Calu3 (cell line): ENCODE measurements around the gene SPRYD4. TPM values are rescaled to one million over a fixed set of nuclear protein-coding genes. Genes with fewer than 3 reads are reported as not detected.
"Not testable (repeated sequence)": the region's sequence is repeated elsewhere in the genome, so short reads cannot be mapped to it uniquely, and the experiment has no call there.

Experiments used
- BruUV-seq: library from RNA; stranded (reverse); fragments of 400-500 nt; replicated peaks from 2 replicates; lab custom pipeline; 2021; lab: Mats Ljungman, UMichigan
- CTCF ChIA-PET: fragments of 300-600 bp; sonication (Branson Sonifier 250); formaldehyde crosslinking; loops from one replicate; lab custom pipeline; 2022; ENCODE audit warnings: antibody characterized with exemption; lab: Charles Lee
- DNase-seq: peaks from one replicate; pipeline ENCODE4 v3.0.0; 2022
- H3K27ac Mint-ChIP-seq: one replicate; pipeline ENCODE4 v1.8.0; 2022; ENCODE audit warnings: mixed read lengths; ENCODE audit not compliant: unreplicated experiment
- H3K27me3 Mint-ChIP-seq: one replicate; pipeline ENCODE4 v1.8.0; 2022; ENCODE audit warnings: mixed read lengths; ENCODE audit not compliant: unreplicated experiment
- H3K36me3 Mint-ChIP-seq: one replicate; pipeline ENCODE4 v1.8.0; 2022; ENCODE audit warnings: mild to moderate bottlenecking, moderate library complexity, mixed read lengths; ENCODE audit not compliant: insufficient read depth, unreplicated experiment
- H3K4me1 Mint-ChIP-seq: one replicate; pipeline ENCODE4 v1.8.0; 2022; ENCODE audit warnings: mild to moderate bottlenecking, low read depth, mixed read lengths; ENCODE audit not compliant: unreplicated experiment
- H3K4me3 Mint-ChIP-seq: one replicate; pipeline ENCODE4 v1.8.0; 2022; ENCODE audit warnings: mild to moderate bottlenecking, low read depth, moderate library complexity, mixed read lengths; ENCODE audit not compliant: unreplicated experiment
- H3K9me3 Mint-ChIP-seq: one replicate; pipeline ENCODE4 v1.8.0; 2022; ENCODE audit warnings: low read depth, mixed read lengths; ENCODE audit not compliant: unreplicated experiment
- CTCF ChIP-seq: fragments of 200-600 bp; IDR thresholded peaks from one replicate; pipeline ENCODE4 v1.8.0; 2022; ENCODE audit warnings: antibody characterized with exemption; ENCODE audit not compliant: unreplicated experiment
- intact Hi-C: fragments of 100-400 bp; cut with micrococcal nuclease; formaldehyde crosslinking; loops from one replicate; pipeline ENCODE4 v1.10.0; 2022; ENCODE audit not compliant: unreplicated experiment
- total RNA-seq: library from RNA; stranded (reverse); gene quantifications from 2 replicates; pipeline ENCODE4 v1.2.3, GENCODE V29; 2022

SPRYD4 gene
- total RNA-seq, 1 experiment from 2014 or later = 6.1 TPM

GRCh38 chr12:56431288-56431687 lies 37.1 kb upstream of the SPRYD4 start:
- CTCF ChIA-PET = no interaction called here
- no TSS peak for BruUV-seq
- intact Hi-C loops = no loop called here

GRCh38 chr12:56431850-56432249 lies 36.5 kb upstream of the SPRYD4 start:
- no TSS peak for BruUV-seq

More at GRCh38 chr12:56431288-56431687, 37.1 kb upstream of the SPRYD4 start:
- H3K9me3 Mint-ChIP-seq = no peaks in the 10 kb centered on the region
- no peak for DNase-seq
- H3K4me3 Mint-ChIP-seq = no peak overlapping the region
- no peak overlapping the region for H3K27ac Mint-ChIP-seq
- H3K36me3 Mint-ChIP-seq = peaks cover 32% of the 10 kb centered on the region
- H3K4me1 Mint-ChIP-seq = no peaks in the 10 kb centered on the region
- no peaks in the 10 kb centered on the region for H3K27me3 Mint-ChIP-seq
- no peak for TF ChIP-seq CTCF

GRCh38 chr12:56434828-56435227 lies 33.5 kb upstream of the SPRYD4 start:
- BruUV-seq = no TSS peak
- Mint-ChIP-seq H3K27me3 (no peaks in the 10 kb centered on the region), H3K4me3 (no peak overlapping the region), H3K9me3 (no peaks in the 10 kb centered on the region), H3K4me1 (no peaks in the 10 kb centered on the region), H3K27ac (no peak overlapping the region), H3K36me3 (peaks cover 16% of the 10 kb centered on the region)
- intact Hi-C loops = no loop called here
- CTCF ChIA-PET = no interaction called here
- no peak for DNase-seq
- TF ChIP-seq CTCF = no peak

More at GRCh38 chr12:56431850-56432249, 36.5 kb upstream of the SPRYD4 start:
- peaks cover 32% of the 10 kb centered on the region for H3K36me3 Mint-ChIP-seq
- no peak for TF ChIP-seq CTCF
- intact Hi-C loops = no loop called here
- no peak for DNase-seq
- no peaks in the 10 kb centered on the region for H3K4me1 Mint-ChIP-seq
- no peaks in the 10 kb centered on the region for H3K9me3 Mint-ChIP-seq
- no peaks in the 10 kb centered on the region for H3K27me3 Mint-ChIP-seq
- H3K4me3 Mint-ChIP-seq = no peak overlapping the region
- no peak overlapping the region for H3K27ac Mint-ChIP-seq
- CTCF ChIA-PET = no interaction called here

GRCh38 chr12:56437430-56438176 lies 30.8 kb upstream of the SPRYD4 start:
- no TSS peak for BruUV-seq
- Mint-ChIP-seq H3K36me3 (peaks cover 6% of the 10 kb centered on the region), H3K9me3 (no peaks in the 10 kb centered on the region), H3K4me3 (no peak overlapping the region), H3K27ac (no peak overlapping the region), H3K4me1 (peaks cover 6% of the 10 kb centered on the region), H3K27me3 (no peaks in the 10 kb centered on the region)
- no peak for TF ChIP-seq CTCF
- DNase-seq = no peak
- intact Hi-C loops = no loop called here
- CTCF ChIA-PET = interaction anchor here (0.8 kb wide), 1 partner anchor 235 kb away, joined by 5 read pairs; no protein-coding TSS in a partner anchor

GRCh38 chr12:56443208-56443607 lies 25.2 kb upstream of the SPRYD4 start:
- H3K9me3 Mint-ChIP-seq, intact Hi-C loops, BruUV-seq, H3K4me3 Mint-ChIP-seq, H3K27me3 Mint-ChIP-seq: not testable (repeated sequence)
- DNase-seq = peak; percentile 36
- Mint-ChIP-seq H3K27ac (peak overlapping the region; percentile 70), H3K4me1 (peaks cover 36% of the 10 kb centered on the region), H3K36me3 (peaks cover 11% of the 10 kb centered on the region)
- CTCF ChIA-PET = interaction anchor here (0.7 kb wide), 1 partner anchor 142 kb away, joined by 4 read pairs; no protein-coding TSS in a partner anchor
